NK-92 (cell line): Measurements from ENCODE around the gene CPSF4L.

Experiments used
- DNase-seq: peaks from one replicate; lab custom pipeline; 2025; ENCODE audit not compliant: unreplicated experiment; lab: John Stamatoyannopoulos, UW

The CPSF4L gene

GRCh38 chr17:73290399-73291259 is 28.9 kb upstream of the CPSF4L start:
- DNase-seq, result no peak

DNA sequence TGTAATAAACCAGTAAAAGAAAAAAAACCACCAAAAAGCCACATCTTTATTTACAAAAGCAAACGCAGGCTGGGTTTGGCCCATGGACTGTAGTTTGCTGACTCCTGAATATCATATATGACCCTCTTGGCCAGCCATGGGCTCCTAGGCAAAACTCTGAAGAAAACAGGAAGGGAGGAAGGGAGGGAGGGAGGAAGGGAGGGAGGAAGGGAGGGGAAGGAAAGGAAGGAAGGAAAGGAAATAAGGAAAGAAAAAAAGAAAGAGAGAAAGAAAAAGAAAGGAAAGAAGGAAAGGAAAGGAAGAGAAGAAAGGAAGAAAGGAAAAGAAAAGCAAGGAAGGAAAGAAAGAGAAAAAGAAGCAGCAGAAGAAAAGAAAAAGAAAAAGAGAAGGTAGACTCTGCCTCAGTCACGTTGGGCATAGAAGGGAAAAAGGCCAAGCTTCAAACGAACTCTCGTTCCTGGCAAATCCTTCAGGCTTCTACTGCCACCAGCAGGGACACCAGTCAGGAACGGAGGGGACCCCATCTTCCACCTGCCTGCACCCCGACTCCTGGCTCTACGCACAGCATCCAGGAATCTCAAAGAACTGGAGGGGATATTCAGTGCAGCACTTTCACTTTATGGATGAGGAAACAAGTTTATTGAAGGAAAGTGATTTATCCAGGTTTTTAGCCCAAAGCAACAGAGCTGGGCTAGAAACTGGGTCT is 28.0 kb upstream of the CPSF4L start:
- no peak for DNase-seq

DNA sequence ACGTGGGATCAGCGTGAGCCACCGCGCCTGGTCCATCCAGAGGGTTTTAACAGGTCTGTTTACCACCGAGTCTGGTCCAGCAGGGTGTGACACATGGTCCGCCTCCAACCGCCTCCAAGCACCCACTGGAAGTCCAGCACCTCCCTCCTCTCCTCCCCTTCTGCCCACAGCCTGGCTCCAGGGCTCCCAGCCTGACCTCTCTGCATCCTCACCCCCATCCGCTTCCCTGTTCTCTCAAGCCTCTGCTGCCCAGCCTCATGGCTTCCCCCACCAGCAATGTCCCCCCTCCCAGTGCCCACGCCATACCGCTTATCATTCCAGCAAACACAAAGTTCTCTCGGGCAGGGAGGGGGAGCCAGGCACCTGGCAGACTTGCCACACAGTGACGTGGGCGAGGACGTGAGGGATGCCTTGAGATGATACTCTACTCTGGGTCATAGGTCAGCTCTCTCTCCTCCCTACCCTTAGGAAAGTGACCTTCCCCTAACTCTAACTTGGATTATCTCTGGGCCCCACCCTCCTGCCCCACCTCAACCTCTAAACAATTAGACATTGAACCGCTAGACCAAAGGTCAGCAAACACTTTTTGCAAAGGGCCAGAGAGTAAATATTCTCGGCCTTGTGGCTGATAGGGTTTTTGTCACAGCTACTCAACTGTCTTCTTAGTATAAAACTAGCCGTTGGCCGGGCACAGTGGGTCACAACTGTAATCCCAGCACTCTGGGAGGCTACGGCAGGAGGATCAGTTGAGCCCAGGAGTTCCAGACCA is 27.0 kb upstream of the CPSF4L start:
- DNase-seq, result no peak

- DNase-seq, result no peak
Observed at GRCh38 chr17:73286863-73287296, 25.2 kb upstream of the CPSF4L start.

DNA sequence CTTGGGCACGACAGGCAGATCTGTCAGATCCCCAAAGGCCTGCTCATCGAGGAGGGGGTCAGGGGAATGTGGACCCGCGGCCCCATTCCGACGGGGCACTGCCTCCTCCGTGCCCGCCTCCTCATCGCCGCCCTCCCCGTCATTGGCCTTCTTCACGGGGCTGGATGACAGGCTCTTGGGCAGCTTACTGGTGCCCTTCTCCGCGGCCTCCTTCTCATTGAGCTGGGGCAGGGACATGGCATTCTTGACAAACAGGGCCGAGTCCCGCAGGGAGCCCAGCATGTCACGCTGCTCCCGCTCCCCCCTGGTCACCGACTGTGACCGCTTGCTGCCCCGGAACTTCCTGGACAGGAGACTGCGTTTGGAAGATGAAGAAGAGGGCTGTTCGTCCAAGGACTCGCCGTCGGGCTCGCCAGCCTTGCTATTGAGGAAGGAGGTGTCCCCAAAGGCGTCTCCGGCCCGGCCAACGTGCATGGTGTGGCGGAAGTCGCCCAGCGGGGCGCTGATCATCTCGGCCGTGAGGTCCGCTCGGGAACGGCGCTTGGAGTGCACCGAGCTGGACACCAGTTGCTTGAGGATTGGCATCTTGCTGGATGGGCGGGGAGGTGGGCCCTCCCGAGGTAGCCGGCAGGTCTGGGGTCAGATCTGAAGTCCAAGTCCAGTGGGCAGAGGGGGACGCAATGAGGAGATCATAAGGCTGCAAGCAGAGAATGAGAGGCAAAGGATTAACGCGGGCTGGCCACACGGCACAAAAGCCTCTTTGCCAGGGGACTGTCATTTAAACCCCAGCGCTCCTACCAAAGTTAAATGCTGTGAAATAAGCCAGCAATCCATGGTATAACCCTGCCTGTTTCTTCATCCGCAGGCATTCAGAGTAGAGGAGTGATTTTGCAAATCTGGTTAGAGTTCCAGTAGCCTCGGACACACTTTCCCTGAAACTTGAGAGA is 24.5 kb upstream of the CPSF4L start:
- DNase-seq, result no peak

DNA sequence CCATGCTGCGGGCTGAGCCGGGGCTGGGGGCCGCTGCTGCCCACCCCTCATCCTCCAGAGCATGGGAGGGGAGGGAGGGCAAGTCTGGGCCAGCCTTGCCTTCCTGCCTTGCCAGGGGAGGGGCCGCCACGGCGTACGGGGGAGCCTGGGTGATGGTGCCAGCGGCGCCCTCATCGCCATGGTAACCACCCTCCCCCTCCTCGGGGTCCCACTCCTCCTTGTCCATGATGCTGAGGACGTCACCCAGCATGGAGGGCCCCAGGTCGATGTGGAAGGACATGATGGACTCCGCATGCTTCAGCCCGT is 23.9 kb upstream of the CPSF4L start:
- DNase-seq, result no peak

GRCh38 chr17:73284906-73285602 is 23.4 kb upstream of the CPSF4L start:
- DNase-seq, result no peak

GRCh38 chr17:73284354-73284753 is 22.7 kb upstream of the CPSF4L start:
- no peak for DNase-seq

DNA sequence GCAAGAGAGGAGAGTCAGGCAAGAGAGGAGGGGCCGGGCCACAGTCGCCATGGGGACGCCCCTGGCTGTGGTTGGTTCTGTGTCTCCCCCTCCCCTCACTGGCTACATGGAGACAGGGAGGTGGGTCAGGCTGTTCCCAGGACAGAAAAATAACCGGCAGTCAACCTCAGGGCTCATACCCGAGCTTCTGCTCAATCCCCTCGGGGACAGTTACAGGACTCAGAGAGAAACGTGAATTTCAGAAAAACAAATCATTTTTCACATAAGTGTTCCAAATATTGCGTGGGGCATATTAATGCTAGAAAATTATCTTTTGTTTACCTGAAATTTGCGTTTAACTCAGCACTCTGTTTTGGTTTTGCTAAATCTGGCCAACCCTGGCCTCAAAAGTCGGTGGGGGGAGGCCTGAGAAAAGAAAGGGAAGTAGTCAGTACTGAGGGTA is 22.2 kb upstream of the CPSF4L start:
- DNase-seq, result no peak

GRCh38 chr17:73283250-73283649 is 21.6 kb upstream of the CPSF4L start:
- no peak for DNase-seq

DNA sequence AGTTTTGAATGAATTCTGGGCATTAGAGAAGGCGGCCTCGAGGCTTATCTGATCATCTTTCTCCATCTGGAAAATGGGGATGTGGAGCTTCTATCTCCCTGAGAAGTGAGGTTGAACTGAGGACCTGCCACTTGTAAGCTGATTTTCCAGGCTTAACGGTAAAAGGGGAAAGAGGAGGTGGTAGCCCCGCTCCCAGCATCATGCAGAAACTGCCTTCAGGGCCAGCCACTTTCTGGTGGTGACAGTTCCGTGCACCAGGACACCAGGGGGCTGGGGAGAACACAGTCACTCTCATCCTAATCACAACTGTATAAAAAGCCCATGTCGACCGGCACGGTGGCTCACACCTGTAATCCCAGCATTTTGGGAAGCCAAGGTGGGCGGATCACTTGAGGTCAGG is 20.9 kb upstream of the CPSF4L start:
- DNase-seq, result no peak

- no peak for DNase-seq
Observed at GRCh38 chr17:73281928-73282327, 20.2 kb upstream of the CPSF4L start.

DNA sequence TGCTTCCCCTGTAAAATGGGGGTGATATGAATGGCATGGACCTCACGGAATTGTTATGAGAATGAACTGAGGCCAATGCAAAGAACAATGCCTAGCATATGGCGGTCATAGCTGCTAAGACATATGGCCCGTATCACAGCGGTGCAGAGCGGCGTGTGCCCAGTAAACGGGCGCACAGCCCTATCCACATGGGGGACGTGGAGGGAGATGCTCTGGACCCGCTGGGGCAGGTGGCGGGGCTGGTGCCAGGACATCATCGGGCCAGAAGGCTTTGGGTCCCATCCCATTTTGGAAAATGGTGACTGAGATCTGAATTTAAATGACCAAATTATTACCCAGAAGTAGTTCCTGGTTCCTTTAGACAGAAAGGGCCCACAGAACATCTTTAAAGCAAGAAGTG is 18.5 kb upstream of the CPSF4L start:
- no peak for DNase-seq

DNA sequence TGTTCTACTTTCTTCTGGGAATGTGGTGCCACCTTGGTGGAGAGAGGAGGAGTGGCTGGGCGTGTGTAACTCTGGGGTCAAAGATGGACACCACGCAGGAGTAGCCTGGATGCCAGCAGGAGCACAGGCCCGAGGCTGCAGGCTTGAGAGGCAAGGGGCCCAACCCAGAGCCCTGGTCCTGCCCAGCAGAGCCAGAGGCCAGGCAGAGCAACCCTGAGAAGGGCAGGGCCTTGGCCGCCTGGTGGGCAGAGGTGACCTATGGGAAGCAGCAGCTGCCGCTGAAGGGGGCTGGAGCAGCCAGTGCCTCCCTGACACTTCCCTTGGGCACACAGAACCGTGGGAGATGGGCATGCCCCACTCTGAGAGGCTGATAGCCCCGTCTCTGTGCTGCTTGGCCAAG is 18.0 kb upstream of the CPSF4L start:
- DNase-seq, result no peak

DNA sequence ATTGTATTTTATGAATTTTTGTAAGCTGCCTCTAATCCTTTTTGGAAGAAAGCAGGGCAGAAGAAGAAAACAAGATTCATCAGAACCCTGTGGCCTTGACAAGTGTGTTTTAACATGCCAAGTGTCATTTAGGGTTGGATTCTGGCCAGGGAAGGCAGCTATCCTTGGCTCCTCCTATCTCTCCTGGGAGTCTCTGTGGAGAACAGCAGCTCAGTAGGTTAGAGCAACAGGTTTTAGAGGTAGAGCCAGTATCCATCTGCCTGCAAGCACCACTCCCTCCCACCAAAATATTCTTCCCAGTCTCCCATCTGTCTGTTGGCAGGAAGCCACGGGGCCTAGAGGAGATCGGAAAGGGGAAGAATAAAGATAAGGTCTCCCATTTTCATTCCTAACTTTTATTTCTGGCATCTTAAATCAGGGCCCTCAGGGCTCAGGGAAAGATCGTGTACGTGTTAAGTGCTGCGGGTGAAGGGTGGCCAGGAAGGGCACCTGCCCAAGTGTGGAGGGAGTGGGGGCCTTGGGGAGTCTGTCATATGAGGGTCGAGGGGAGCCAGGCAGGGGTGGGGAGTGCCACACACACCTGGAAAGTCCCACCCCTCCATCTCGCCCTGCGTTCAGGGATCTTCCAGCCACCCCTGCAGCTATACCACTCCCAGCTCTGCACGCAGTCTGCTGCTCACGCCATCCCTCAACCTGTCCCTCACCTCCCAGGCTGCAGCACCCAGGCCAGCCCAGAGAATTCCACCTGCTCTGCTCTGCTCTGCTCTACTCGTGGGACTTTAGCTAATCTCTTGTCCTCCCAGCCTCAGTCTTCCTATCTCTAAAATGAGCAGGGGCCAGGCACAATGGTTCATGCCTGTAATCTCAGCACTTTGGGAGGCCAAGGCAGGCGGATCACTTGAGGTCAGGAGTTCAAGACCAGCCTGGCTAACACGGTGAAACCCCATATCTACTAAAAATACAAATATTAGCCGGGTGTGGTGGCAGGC is 17.1 kb upstream of the CPSF4L start:
- DNase-seq, result no peak

GRCh38 chr17:73278049-73278464 is 16.4 kb upstream of the CPSF4L start:
- DNase-seq, result no peak

DNA sequence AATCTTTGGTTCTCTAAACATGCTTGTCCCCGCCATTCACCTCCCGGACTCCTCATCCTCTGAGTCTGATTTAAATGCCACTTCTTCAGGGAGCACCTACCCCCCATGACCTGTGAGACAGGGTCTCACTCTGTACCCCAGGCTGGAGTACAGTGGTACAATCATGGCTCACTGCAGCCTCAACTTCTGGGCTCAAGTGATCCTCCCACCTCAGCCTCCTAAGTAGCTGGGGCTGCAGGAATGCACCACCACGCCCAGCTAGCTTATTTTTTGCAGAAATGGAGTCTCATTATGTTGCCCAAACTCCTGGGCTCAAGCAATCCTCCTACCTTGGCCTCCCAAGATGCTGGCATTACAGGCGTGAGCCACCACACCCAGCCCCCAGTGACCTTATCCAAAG is 12.8 kb upstream of the CPSF4L start:
- no peak for DNase-seq

DNA sequence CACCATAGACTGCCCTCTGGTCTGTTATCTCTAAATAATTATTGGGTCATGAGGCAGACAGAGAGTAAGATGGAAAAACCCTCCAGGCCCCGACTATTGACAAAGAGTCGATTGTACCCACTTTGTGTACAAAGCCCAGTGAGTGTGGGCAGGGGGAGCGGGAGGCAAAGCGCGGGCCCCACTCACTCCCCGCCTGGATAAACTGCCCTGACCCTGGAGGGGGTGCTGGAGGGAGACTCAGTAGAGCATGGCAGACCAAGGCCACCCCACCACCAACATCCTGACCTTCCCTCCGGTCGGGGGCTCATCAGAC is 11.2 kb upstream of the CPSF4L start:
- no peak for DNase-seq

DNA sequence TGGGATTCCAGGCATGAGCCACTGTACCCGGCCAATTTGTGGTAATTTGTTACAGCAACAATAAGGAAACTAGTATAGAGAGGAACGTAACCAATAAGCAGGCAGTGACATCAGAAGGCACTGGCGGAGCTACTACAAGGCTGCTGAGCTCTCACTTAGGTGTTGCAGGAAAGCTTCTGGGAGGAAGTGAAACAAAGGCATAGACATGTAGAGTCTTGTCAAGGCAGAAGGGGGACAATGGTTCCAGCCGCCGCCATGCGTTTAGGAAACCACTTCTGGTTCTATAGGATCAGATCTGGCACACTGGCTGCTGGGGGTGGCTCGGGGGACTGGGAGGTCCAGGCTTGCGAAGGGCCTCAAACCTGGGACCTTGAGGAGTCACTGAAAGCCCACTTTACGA is 9.4 kb upstream of the CPSF4L start:
- DNase-seq, result no peak
